Keratinocyte (primary cell): ENCODE measurements around the gene SLC9A3. TPM values are rescaled to one million over a fixed set of nuclear protein-coding genes. Genes with fewer than 3 reads are reported as not detected.

Experiments used
- DNase-seq: peaks from one replicate; pipeline ENCODE4 v3.0.0-alpha.2; 2011; ENCODE audit warnings: low read depth, missing footprints, low spot score
- FAIRE-seq: peaks from 2 replicates; lab custom pipeline; 2011; peaks lifted over from hg19 to GRCh38; lab: Jason Lieb, UNC
- H2AFZ ChIP-seq: 2 replicates; pipeline ENCODE4 v1.6.0; 2012; ENCODE audit warnings: low read length, control low read depth, inconsistent platforms; ENCODE audit not compliant: control insufficient read depth
- H3K27ac ChIP-seq: 2 replicates; pipeline ENCODE4 v1.5.1; 2011; ENCODE audit warnings: low read length; ENCODE audit not compliant: control insufficient read depth, insufficient read depth
- H3K27me3 ChIP-seq: 3 replicates; pipeline ENCODE4 v1.6.0; 2011; ENCODE audit warnings: low read length; ENCODE audit not compliant: control insufficient read depth, insufficient read depth; ENCODE audit errors: extremely low read depth
- H3K36me3 ChIP-seq, 2 experiments: 2 replicates in 1 of 2; 3 replicates in 1 of 2; pipeline ENCODE4 v1.5.1; 2011; ENCODE audit warnings: low read length in 2 of 2, mild to moderate bottlenecking in 1 of 2; ENCODE audit not compliant: control insufficient read depth in 2 of 2, insufficient read depth in 2 of 2; ENCODE audit errors: extremely low read depth in 1 of 2
- H3K4me1 ChIP-seq: 3 replicates; pipeline ENCODE4 v1.5.1; 2011; ENCODE audit warnings: low read length; ENCODE audit not compliant: control insufficient read depth, insufficient read depth; ENCODE audit errors: extremely low read depth
- H3K4me2 ChIP-seq: 3 replicates; pipeline ENCODE4 v1.6.0; 2011; ENCODE audit warnings: low read depth, low read length; ENCODE audit not compliant: control insufficient read depth, insufficient read depth; ENCODE audit errors: extremely low read depth
- H3K4me3 ChIP-seq, 3 experiments: fragments of 200-600 bp in 1 of 3; sonication (generic) in 1 of 3; 2 replicates in 2 of 3; 3 replicates in 1 of 3; pipeline ENCODE4 v1.5.1; 2011 to 2016; ENCODE audit warnings: low read length in 3 of 3, mild to moderate bottlenecking in 3 of 3, control low read depth in 2 of 3, inconsistent platforms in 1 of 3, low read depth in 1 of 3, mixed read lengths in 1 of 3, mixed run types in 1 of 3, moderate library complexity in 1 of 3; ENCODE audit not compliant: control insufficient read depth in 2 of 3, insufficient read depth in 2 of 3; ENCODE audit errors: extremely low read depth in 1 of 3
- H3K79me2 ChIP-seq: 2 replicates; pipeline ENCODE4 v1.6.0; 2012; ENCODE audit warnings: low read length; ENCODE audit not compliant: control insufficient read depth, insufficient read depth
- H3K9ac ChIP-seq: 3 replicates; pipeline ENCODE4 v1.6.0; 2011; ENCODE audit warnings: low read length; ENCODE audit not compliant: control insufficient read depth, insufficient read depth; ENCODE audit errors: extremely low read depth
- H3K9me1 ChIP-seq: 3 replicates; pipeline ENCODE4 v1.6.0; 2011; ENCODE audit warnings: low read length; ENCODE audit not compliant: control insufficient read depth, insufficient read depth; ENCODE audit errors: extremely low read depth
- H3K9me3 ChIP-seq: 2 replicates; pipeline ENCODE4 v1.5.1; 2012; ENCODE audit warnings: low read depth, low read length; ENCODE audit not compliant: control insufficient read depth
- H4K20me1 ChIP-seq: 3 replicates; pipeline ENCODE4 v1.6.0; 2011; ENCODE audit warnings: low read length; ENCODE audit not compliant: control insufficient read depth, insufficient read depth; ENCODE audit errors: extremely low read depth
- EZH2 ChIP-seq: IDR thresholded peaks from one replicate; pipeline ENCODE4 v1.6.1; 2012; ENCODE audit warnings: inconsistent platforms, mild to moderate bottlenecking, low read length, moderate library complexity
- dilution Hi-C: fragments of 300-500 bp; cut with MboI; formaldehyde crosslinking; loops from one replicate; pipeline ENCODE4 v1.7.0; 2020; ENCODE audit warnings: low sequenced_read_pairs; ENCODE audit not compliant: extremely low pct_ligation_motif_present
- polyA plus RNA-seq, 5 experiments: library from polyadenylated mRNA; depleted of rRNA in 3 of 5; stranded (reverse) in 3 of 5; stranded (forward) in 1 of 5; unstranded in 1 of 5; fragments of >200 nt; gene quantifications; 1 replicate in 1 of 5; 2 replicates in 3 of 5; 3 replicates in 1 of 5; pipeline versions ENCODE4 v1.2.1 to v1.2.3, GENCODE V29; 2011 to 2012; ENCODE audit warnings: missing spikeins in 2 of 5, low read depth in 1 of 5, low replicate concordance in 1 of 5
- TF ChIP-seq, protein P1 (sequence below), 3 experiments: IDR thresholded peaks in 1 of 3; conservative IDR thresholded peaks in 1 of 3; optimal IDR thresholded peaks in 1 of 3; 2 replicates in 2 of 3; 3 replicates in 1 of 3; pipeline versions ENCODE3 to v1.5.1; 2011; ENCODE audit warnings: low read length in 3 of 3, mild to moderate bottlenecking in 3 of 3, moderate library complexity in 2 of 3, control low read depth in 1 of 3, inconsistent platforms in 1 of 3; ENCODE audit not compliant: insufficient read depth in 2 of 3; ENCODE audit errors: extremely low read depth in 1 of 3

SLC9A3 gene
- polyA plus RNA-seq, 1 donor (not counting 4 experiments of a cell fraction or from before 2014, with no cell fraction given): 0.55 TPM

DNA sequence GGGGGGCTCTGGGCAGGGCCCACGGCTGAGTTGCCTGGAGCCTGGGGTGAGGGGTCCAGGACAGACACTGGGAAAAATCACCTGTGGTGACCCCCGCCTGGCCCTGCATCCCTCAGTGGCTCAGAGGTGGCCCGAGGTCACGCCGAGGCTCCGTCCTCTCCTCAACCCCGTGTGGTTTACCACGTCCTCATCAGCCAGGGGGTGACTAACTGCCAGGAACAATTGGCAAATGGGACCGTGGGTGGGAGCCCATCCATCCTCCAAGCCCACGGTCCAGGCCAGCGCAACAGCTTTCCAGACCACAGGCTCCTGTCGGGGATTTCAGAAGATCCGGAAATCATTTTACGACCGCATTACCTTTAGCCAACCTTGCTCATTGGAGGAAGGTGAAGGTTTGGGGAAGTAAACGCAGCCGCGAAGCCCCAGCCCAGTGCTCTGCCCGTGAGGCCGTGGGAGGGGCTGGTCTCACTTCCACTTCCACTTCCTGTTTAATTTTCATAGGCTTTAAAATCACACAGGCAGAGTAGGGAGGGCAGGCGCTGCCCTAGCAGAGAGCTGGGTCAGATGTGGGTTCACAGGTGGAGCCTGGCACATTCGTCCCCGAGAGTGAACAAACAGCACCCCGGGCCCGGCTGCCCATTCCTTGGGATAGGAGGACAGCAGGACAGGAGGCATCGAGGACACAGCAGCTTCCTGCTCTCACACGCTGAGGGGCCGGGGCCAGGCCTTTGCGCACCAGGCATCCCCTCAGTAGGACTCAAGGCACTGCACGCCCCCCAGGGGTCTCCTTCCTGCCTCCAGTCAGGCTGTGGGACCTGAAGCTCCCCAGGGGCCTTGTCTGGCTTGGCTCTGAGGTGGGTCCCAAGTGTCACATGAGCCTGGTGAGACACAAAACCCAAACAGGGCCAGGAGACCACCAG lies 19.8 kb upstream of the SLC9A3 start:
- Histone ChIP-seq H3K79me2 (no peaks in the 10 kb centered on the region), H3K9me3 (no peaks in the 10 kb centered on the region), H3K9ac (no peak overlapping the region), H3K27me3 (peaks cover 18% of the 10 kb centered on the region), H3K4me3 (no peak overlapping the region), H3K27ac (no peak overlapping the region), H3K4me2 (no peak overlapping the region), H4K20me1 (no peaks in the 10 kb centered on the region), H3K9me1 (no peaks in the 10 kb centered on the region), H3K36me3 (no peaks in the 10 kb centered on the region), H3K4me1 (no peaks in the 10 kb centered on the region), H2AFZ (no peak overlapping the region)
- dilution Hi-C loops: no loop called here
- TF ChIP-seq, protein P1, sequence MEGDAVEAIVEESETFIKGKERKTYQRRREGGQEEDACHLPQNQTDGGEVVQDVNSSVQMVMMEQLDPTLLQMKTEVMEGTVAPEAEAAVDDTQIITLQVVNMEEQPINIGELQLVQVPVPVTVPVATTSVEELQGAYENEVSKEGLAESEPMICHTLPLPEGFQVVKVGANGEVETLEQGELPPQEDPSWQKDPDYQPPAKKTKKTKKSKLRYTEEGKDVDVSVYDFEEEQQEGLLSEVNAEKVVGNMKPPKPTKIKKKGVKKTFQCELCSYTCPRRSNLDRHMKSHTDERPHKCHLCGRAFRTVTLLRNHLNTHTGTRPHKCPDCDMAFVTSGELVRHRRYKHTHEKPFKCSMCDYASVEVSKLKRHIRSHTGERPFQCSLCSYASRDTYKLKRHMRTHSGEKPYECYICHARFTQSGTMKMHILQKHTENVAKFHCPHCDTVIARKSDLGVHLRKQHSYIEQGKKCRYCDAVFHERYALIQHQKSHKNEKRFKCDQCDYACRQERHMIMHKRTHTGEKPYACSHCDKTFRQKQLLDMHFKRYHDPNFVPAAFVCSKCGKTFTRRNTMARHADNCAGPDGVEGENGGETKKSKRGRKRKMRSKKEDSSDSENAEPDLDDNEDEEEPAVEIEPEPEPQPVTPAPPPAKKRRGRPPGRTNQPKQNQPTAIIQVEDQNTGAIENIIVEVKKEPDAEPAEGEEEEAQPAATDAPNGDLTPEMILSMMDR (optimal IDR thresholded peaks at IDR 0.05 in 1 of 3, IDR thresholded peaks at IDR 0.05 in 1 of 3, conservative IDR thresholded peaks at IDR 0.05 in 1 of 3; ENCODE audit: extremely low read depth in 1 of 3, insufficient read depth in 2 of 3, low read length in 3 of 3): no peak
- TF ChIP-seq EZH2: no peak
- FAIRE-seq (no peak), DNase-seq (no peak)

DNA sequence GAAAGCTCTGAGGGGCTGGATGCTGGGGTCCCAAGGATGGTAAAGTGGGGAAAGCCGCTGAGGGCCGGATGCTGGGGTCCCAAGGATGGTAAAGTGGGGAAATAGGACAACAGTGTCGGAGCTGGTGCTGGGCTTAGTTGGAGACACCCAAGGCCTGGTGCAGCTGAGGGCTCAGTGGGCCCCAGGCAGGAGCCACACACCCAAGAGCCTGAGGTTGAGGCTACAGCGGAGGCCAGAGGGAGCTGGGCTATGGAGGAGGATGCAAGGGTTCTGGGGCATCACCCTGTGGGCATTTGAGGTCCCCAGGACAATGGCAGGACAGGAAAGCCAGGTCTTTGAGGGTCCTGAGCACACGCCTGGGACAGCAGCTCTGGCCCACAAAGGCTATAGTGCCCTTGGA lies 19.1 kb upstream of the SLC9A3 start:
- FAIRE-seq: no peak
- H4K20me1 ChIP-seq: no peaks in the 10 kb centered on the region
- H3K27me3 ChIP-seq: peaks cover 25% of the 10 kb centered on the region
- DNase-seq: no peak
- H3K27ac ChIP-seq: no peak overlapping the region
- dilution Hi-C loops: no loop called here
- H3K9me1 ChIP-seq: no peaks in the 10 kb centered on the region
- no peaks in the 10 kb centered on the region for H3K36me3 ChIP-seq
- H3K4me3 ChIP-seq: no peak overlapping the region
- H2AFZ ChIP-seq: no peak overlapping the region
- H3K4me1 ChIP-seq: no peaks in the 10 kb centered on the region
- TF ChIP-seq, protein P1 (optimal IDR thresholded peaks at IDR 0.05 in 1 of 3, IDR thresholded peaks at IDR 0.05 in 1 of 3, conservative IDR thresholded peaks at IDR 0.05 in 1 of 3; ENCODE audit: extremely low read depth in 1 of 3, insufficient read depth in 2 of 3, low read length in 3 of 3): no peak
- no peak overlapping the region for H3K4me2 ChIP-seq
- no peaks in the 10 kb centered on the region for H3K9me3 ChIP-seq
- H3K9ac ChIP-seq: no peak overlapping the region
- H3K79me2 ChIP-seq: no peaks in the 10 kb centered on the region
